PFSK-1 (cell line): ENCODE results near the gene PARP3.

ENCODE experiments used
- SIN3A ChIP-seq: IDR thresholded peaks from 2 replicates; pipeline ENCODE4 v1.6.1; 2012; ENCODE audit warnings: mild to moderate bottlenecking, low read length, moderate library complexity, borderline replicate concordance; ENCODE audit not compliant: insufficient read depth
- TF ChIP-seq, protein P1 (sequence below), 2 experiments: IDR thresholded peaks; 2 replicates each; pipeline versions ENCODE4 v1.6.1 to v1.8.0; 2011 to 2012; ENCODE audit warnings: low read depth in 2 of 2, low read length in 2 of 2, control low read depth in 1 of 2, inconsistent platforms in 1 of 2, mild to moderate bottlenecking in 1 of 2, moderate library complexity in 1 of 2; ENCODE audit not compliant: insufficient read depth in 1 of 2

- TF ChIP-seq, protein P1, sequence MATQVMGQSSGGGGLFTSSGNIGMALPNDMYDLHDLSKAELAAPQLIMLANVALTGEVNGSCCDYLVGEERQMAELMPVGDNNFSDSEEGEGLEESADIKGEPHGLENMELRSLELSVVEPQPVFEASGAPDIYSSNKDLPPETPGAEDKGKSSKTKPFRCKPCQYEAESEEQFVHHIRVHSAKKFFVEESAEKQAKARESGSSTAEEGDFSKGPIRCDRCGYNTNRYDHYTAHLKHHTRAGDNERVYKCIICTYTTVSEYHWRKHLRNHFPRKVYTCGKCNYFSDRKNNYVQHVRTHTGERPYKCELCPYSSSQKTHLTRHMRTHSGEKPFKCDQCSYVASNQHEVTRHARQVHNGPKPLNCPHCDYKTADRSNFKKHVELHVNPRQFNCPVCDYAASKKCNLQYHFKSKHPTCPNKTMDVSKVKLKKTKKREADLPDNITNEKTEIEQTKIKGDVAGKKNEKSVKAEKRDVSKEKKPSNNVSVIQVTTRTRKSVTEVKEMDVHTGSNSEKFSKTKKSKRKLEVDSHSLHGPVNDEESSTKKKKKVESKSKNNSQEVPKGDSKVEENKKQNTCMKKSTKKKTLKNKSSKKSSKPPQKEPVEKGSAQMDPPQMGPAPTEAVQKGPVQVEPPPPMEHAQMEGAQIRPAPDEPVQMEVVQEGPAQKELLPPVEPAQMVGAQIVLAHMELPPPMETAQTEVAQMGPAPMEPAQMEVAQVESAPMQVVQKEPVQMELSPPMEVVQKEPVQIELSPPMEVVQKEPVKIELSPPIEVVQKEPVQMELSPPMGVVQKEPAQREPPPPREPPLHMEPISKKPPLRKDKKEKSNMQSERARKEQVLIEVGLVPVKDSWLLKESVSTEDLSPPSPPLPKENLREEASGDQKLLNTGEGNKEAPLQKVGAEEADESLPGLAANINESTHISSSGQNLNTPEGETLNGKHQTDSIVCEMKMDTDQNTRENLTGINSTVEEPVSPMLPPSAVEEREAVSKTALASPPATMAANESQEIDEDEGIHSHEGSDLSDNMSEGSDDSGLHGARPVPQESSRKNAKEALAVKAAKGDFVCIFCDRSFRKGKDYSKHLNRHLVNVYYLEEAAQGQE (IDR thresholded peaks at IDR 0.05; ENCODE audit: insufficient read depth in 1 of 2, low read depth in 2 of 2, low read length in 2 of 2), result no peak; a peak in 1 of 4 replicates
- TF ChIP-seq SIN3A, result no peak
Observed at GRCh38 chr3:51982838-51983577, 40.8 kb downstream of the PARP3 start, which contains the start of gene ACY1.
